Measurements from ENCODE around the gene RALB. TPM values are rescaled to one million over a fixed set of nuclear protein-coding genes. Genes with fewer than 3 reads are reported as not detected.

RALB gene
- total and polyA plus RNA-seq, 2 of the 4 experiments (the other 2 are of a cell fraction) = 53.6 to 54.7 TPM

GRCh38 chr2:120279708-120280107 is 27.1 kb downstream of the RALB start:
- intact Hi-C loops (cut with micrococcal nuclease) = no loop called here
- CTCF ChIA-PET = no interaction called here

More at GRCh38 chr2:120279708-120280107, 27.1 kb downstream of the RALB start:
- 98% methylated on average over 7 of the region's 14 CpGs; no CpG with 5 or more reads in 1 of the 2 experiments for WGBS, 2 experiments (ENCODE audit: extremely low coverage in 2 of 2, insufficient read length in 1 of 2)
- H2BK15ac ChIP-seq (ENCODE audit: low read depth, low read length) = no peak overlapping the region
- H2AFZ ChIP-seq (replicated peaks; ENCODE audit: low read length, poor library complexity) = no peak overlapping the region
- H3K9ac ChIP-seq (ENCODE audit: low read depth, low read length) = no peak overlapping the region
- no peak overlapping the region for H2AK9ac ChIP-seq (replicated peaks; ENCODE audit: low read depth, low read length, poor library complexity)
- H2BK120ac ChIP-seq (ENCODE audit: low read depth, low read length) = no peak overlapping the region
- H3K56ac ChIP-seq (ENCODE audit: extremely low read depth, insufficient read depth, low read length) = no peak overlapping the region
- in situ Hi-C loops (cut with MboI; ENCODE audit: low sequenced_read_pairs) = no loop called here
- POLR2A ChIA-PET (ENCODE audit: unreplicated experiment) = no interaction called here
- H2BK20ac ChIP-seq (ENCODE audit: low read depth, low read length) = no peak overlapping the region
- no peak overlapping the region for H4K91ac ChIP-seq (ENCODE audit: insufficient read depth, low read depth, low read length)
- no peak for DNase-seq
- H3K9me1 ChIP-seq (ENCODE audit: insufficient read depth, low read length) = peaks cover 12% of the 10 kb centered on the region
- H3K4ac ChIP-seq (ENCODE audit: low read depth, low read length) = no peak overlapping the region
- no peak overlapping the region for H4K5ac ChIP-seq (ENCODE audit: low read depth, low read length)
- peaks cover 30% of the 10 kb centered on the region for H4K20me1 ChIP-seq (ENCODE audit: insufficient read depth, low read length)
- H2BK5ac ChIP-seq (ENCODE audit: low read depth, low read length, poor library complexity, severe bottlenecking) = no peak overlapping the region
- no peak overlapping the region for H2AK5ac ChIP-seq (ENCODE audit: low read depth, low read length)
- dilution Hi-C loops (cut with HindIII; ENCODE audit: low sequenced_read_pairs, unreplicated experiment) = no loop called here
- no peak overlapping the region for H3K18ac ChIP-seq (ENCODE audit: low read depth, low read length)
- no TSS peak for BruUV-seq (replicated peaks)
- no peak for ATAC-seq (ENCODE audit: low read depth)
- no peak overlapping the region for H3K27ac ChIP-seq (ENCODE audit: insufficient read depth, low read length)
- peaks cover 22 to 71% of the 10 kb centered on the region in 2 experiments for H3K79me1 ChIP-seq (ENCODE audit: low read depth in 1 of 2, low read length in 2 of 2)
- peaks cover 5% of the 10 kb centered on the region for H3K4me1 ChIP-seq (ENCODE audit: control insufficient read depth, insufficient read depth, low read length)
- no peak overlapping the region for H3K4me2 ChIP-seq (ENCODE audit: low read depth, low read length)
- peaks cover 15% of the 10 kb centered on the region for H3K36me3 ChIP-seq (ENCODE audit: control insufficient read depth, insufficient read depth, low read length)
- no peak overlapping the region for H3K4me3 ChIP-seq (ENCODE audit: insufficient read depth, low read depth, low read length)
- no peaks in the 10 kb centered on the region for H3K27me3 ChIP-seq (ENCODE audit: control insufficient read depth, insufficient read depth, low read length)
- no peaks in the 10 kb centered on the region for H3K9me3 ChIP-seq (ENCODE audit: control insufficient read depth, insufficient read depth, low read length)
- H4K8ac ChIP-seq (ENCODE audit: low read depth in 2 of 2, low read length in 2 of 2) = no peak overlapping the region
- no peak overlapping the region for H3K23ac ChIP-seq (ENCODE audit: low read depth, low read length)
- TF ChIP-seq CEBPB (IDR thresholded peaks at IDR 0.05; ENCODE audit: low read depth, low read length) (no peak), RCOR1 (IDR thresholded peaks at IDR 0.05; ENCODE audit: insufficient replicate concordance, low read length) (no peak), CTCF (conservative IDR thresholded peaks at IDR 0.05; ENCODE audit: low read depth, low read length) (no peak), SMC3 (IDR thresholded peaks at IDR 0.05; ENCODE audit: low read depth, low read length) (no peak), MAZ (IDR thresholded peaks at IDR 0.05; ENCODE audit: borderline replicate concordance, low read depth, low read length) (no peak), BHLHE40 (IDR thresholded peaks at IDR 0.05; ENCODE audit: low read depth, low read length) (no peak), ELK1 (IDR thresholded peaks at IDR 0.05; ENCODE audit: borderline replicate concordance, low read depth, low read length) (no peak), RAD21 (IDR thresholded peaks at IDR 0.05; ENCODE audit: low read length) (no peak), MAFK (IDR thresholded peaks at IDR 0.05; ENCODE audit: low read depth, low read length) (no peak), NFE2L2 (IDR thresholded peaks at IDR 0.05; ENCODE audit: low read depth, low read length) (no peak), USF2 (IDR thresholded peaks at IDR 0.05; ENCODE audit: low read depth, low read length) (no peak), FOS (IDR thresholded peaks at IDR 0.05; ENCODE audit: low read depth, low read length) (no peak), RFX5 (IDR thresholded peaks at IDR 0.05; ENCODE audit: low read depth, low read length) (no peak), POLR2A (IDR thresholded peaks at IDR 0.05; ENCODE audit: low read depth, low read length) (no peak)
- H3K14ac ChIP-seq (replicated peaks; ENCODE audit: low read depth, low read length) = no peak overlapping the region
